HepG2 (cell line): ENCODE results near the gene TMEM107. TPM values are rescaled to one million over a fixed set of nuclear protein-coding genes. Genes with fewer than 3 reads are reported as not detected.

Experiments
- AGO2 ChIP-seq: fragments of 200-400 bp; formaldehyde crosslinking; optimal IDR thresholded peaks from 2 replicates; pipeline ENCODE3; 2017; ENCODE audit warnings: mild to moderate bottlenecking, low read depth, low read length, moderate library complexity
- ARID2 ChIP-seq: sonication (generic); formaldehyde crosslinking; IDR thresholded peaks from 2 replicates; pipeline ENCODE4 v1.8.1; 2022; ENCODE audit warnings: mild to moderate bottlenecking, missing genetic modification reagents, borderline replicate concordance
- CBX1 ChIP-seq: IDR thresholded peaks from one replicate; pipeline ENCODE4 v1.6.1; 2016; ENCODE audit warnings: antibody characterized with exemption, low read depth
- ESRRA ChIP-seq: sonication (generic); formaldehyde crosslinking; IDR thresholded peaks from 2 replicates; pipeline ENCODE4 v1.5.1; 2020; ENCODE audit warnings: mild to moderate bottlenecking, low read depth, missing genetic modification reagents
- GATAD1 ChIP-seq: IDR thresholded peaks from 2 replicates; pipeline ENCODE4 v1.6.1; 2016; ENCODE audit warnings: missing genetic modification reagents, missing compliant biosample characterization
- ISL2 ChIP-seq: sonication (generic); formaldehyde crosslinking; IDR thresholded peaks from 2 replicates; pipeline ENCODE4 v1.5.0; 2020; ENCODE audit warnings: missing genetic modification reagents
- KAT7 ChIP-seq: IDR thresholded peaks from 2 replicates; pipeline ENCODE4 v1.6.1; 2018; ENCODE audit warnings: borderline replicate concordance, missing compliant biosample characterization
- PRMT3 ChIP-seq: sonication (generic); formaldehyde crosslinking; IDR thresholded peaks from 2 replicates; pipeline ENCODE4 v1.8.1; 2022; ENCODE audit warnings: low read depth, mild to moderate bottlenecking, moderate library complexity, missing genetic modification reagents, borderline replicate concordance
- RORA ChIP-seq: sonication (generic); formaldehyde crosslinking; IDR thresholded peaks from 2 replicates; pipeline ENCODE4 v1.5.0; 2020; ENCODE audit warnings: mild to moderate bottlenecking, missing genetic modification reagents, moderate library complexity
- SP2 ChIP-seq: sonication (generic); formaldehyde crosslinking; IDR thresholded peaks from 2 replicates; pipeline ENCODE4 v1.5.1; 2020; ENCODE audit warnings: mild to moderate bottlenecking, missing genetic modification reagents
- TOPORS ChIP-seq: sonication (generic); formaldehyde crosslinking; IDR thresholded peaks from 2 replicates; pipeline ENCODE4 v1.8.0; 2023; ENCODE audit warnings: mild to moderate bottlenecking, missing genetic modification reagents
- YY1 ChIP-seq: IDR thresholded peaks from 2 replicates; pipeline ENCODE4 v1.6.1; 2011; ENCODE audit warnings: low read length, low read depth, moderate library complexity, mild to moderate bottlenecking; ENCODE audit not compliant: insufficient read depth, insufficient replicate concordance
- ZNF10 ChIP-seq: sonication (generic); formaldehyde crosslinking; IDR thresholded peaks from 2 replicates; pipeline ENCODE4 v1.4.0; 2020; ENCODE audit warnings: mild to moderate bottlenecking, low read depth, missing genetic modification reagents, borderline replicate concordance
- ZNF12 ChIP-seq: sonication (generic); formaldehyde crosslinking; IDR thresholded peaks from 2 replicates; pipeline ENCODE4 v1.5.0; 2020; ENCODE audit warnings: missing genetic modification reagents
- ZNF33A ChIP-seq: sonication (generic); formaldehyde crosslinking; IDR thresholded peaks from 2 replicates; pipeline ENCODE4 v1.5.1; 2020; ENCODE audit warnings: missing genetic modification reagents, mild to moderate bottlenecking, moderate library complexity, borderline replicate concordance
- ZNF354B ChIP-seq: sonication (generic); formaldehyde crosslinking; IDR thresholded peaks from 2 replicates; pipeline ENCODE4 v1.8.0; 2022; ENCODE audit warnings: mild to moderate bottlenecking, missing genetic modification reagents
- polyA plus RNA-seq, 8 experiments: library from polyadenylated mRNA; depleted of rRNA in 3 of 8; stranded (reverse) in 7 of 8; unstranded in 1 of 8; fragments of >200 nt; fragmentation: Illumina TruSeq in 4 of 8; extraction: Trizol in 4 of 8; gene quantifications; 2 replicates each; pipeline versions ENCODE4 v1.2.1 to v1.2.3, GENCODE V29; 2011 to 2016; ENCODE audit warnings: low read depth in 4 of 8, missing spikeins in 1 of 8, mixed read lengths in 1 of 8; ENCODE audit not compliant: insufficient read depth in 1 of 8
- total RNA-seq, 5 experiments: library from RNA; depleted of rRNA; stranded (reverse); fragments of >200 nt; fragmentation: Illumina TruSeq; extraction: Trizol; gene quantifications; 2 replicates each; pipeline ENCODE4 v1.2.3, GENCODE V29; 2016; ENCODE audit warnings: low read depth in 1 of 5
- TF ChIP-seq, protein P1 (sequence below): sonication (generic); formaldehyde crosslinking; conservative IDR thresholded peaks from 2 replicates; pipeline ENCODE4 v1.4.0; 2020; ENCODE audit warnings: missing genetic modification reagents
- TF ChIP-seq, protein P2 (sequence below): sonication (generic); formaldehyde crosslinking; IDR thresholded peaks from 2 replicates; pipeline ENCODE4 v1.5.0; 2020; ENCODE audit warnings: missing genetic modification reagents, mild to moderate bottlenecking, borderline replicate concordance
- TF ChIP-seq, protein P3 (sequence below): sonication (generic); formaldehyde crosslinking; conservative IDR thresholded peaks from 2 replicates; pipeline ENCODE4 v1.8.0; 2022; ENCODE audit warnings: mild to moderate bottlenecking, moderate library complexity, missing genetic modification reagents
- TF ChIP-seq, protein P4 (sequence below): sonication (generic); IDR thresholded peaks from 2 replicates; pipeline ENCODE4 v1.6.1; 2016; ENCODE audit warnings: low read depth, borderline replicate concordance
- TF ChIP-seq, protein P5 (sequence below): sonication (generic); formaldehyde crosslinking; IDR thresholded peaks from 2 replicates; pipeline ENCODE4 v1.4.0; 2020; ENCODE audit warnings: mild to moderate bottlenecking, missing genetic modification reagents

The TMEM107 gene
- total and polyA plus RNA-seq, 2 of the 13 experiments (the other 11 are each of a cell fraction or from before 2014, with no cell fraction given), result 7.2 to 15.3 TPM

DNA sequence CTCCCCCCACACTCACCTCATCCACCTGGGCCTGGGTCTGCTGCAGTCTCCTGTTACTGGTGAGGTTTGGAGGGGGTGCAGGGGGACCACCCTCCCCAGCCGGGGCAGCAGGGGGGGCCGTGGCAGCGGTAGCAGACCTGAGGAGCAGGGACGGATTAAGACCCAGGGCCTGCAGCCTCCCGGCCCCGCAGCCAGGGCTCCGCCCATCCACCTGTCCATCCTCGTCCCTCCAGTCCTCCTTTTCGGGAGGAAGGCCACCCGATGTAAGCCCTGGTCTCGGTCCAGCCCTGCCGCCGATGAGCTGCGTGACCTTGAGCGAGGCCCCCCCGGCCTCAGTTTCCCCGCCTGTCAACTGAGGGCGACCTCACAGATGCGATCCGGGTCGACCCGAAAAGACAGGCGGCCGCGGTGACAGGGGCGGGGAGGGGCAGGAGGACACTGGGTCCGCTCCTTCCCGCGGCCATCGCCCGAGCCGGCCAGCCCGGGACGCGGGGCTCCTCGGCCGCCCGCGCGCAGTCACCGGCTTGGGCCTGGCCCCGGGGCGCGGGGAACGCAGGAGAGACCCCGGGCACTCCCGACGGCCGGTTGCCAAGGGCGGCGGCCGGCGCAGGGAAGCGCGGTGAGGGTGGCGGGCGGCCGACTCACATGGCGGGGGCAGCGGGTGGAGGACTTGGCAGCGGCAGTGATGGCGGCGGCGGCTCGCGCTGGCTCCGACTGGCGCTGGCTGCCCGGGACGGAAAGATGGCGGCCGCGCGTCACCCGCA lies 13.8 kb downstream of the TMEM107 start, which contains the start of gene VAMP2 (continued):
- no peak for TF ChIP-seq PRMT3 (CRISPR knock-in tag)
- peak; percentile 96 for TF ChIP-seq YY1
- no peak for TF ChIP-seq ZNF10 (CRISPR knock-in tag)
- TF ChIP-seq TOPORS (CRISPR knock-in tag), result no peak
- no peak for TF ChIP-seq GATAD1 (CRISPR knock-in tag)
- no peak for TF ChIP-seq ARID2 (CRISPR knock-in tag)
- no peak for TF ChIP-seq RORA
- TF ChIP-seq, protein P1, sequence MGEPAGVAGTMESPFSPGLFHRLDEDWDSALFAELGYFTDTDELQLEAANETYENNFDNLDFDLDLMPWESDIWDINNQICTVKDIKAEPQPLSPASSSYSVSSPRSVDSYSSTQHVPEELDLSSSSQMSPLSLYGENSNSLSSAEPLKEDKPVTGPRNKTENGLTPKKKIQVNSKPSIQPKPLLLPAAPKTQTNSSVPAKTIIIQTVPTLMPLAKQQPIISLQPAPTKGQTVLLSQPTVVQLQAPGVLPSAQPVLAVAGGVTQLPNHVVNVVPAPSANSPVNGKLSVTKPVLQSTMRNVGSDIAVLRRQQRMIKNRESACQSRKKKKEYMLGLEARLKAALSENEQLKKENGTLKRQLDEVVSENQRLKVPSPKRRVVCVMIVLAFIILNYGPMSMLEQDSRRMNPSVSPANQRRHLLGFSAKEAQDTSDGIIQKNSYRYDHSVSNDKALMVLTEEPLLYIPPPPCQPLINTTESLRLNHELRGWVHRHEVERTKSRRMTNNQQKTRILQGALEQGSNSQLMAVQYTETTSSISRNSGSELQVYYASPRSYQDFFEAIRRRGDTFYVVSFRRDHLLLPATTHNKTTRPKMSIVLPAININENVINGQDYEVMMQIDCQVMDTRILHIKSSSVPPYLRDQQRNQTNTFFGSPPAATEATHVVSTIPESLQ (CRISPR knock-in tag), result no peak
- TF ChIP-seq, protein P2, sequence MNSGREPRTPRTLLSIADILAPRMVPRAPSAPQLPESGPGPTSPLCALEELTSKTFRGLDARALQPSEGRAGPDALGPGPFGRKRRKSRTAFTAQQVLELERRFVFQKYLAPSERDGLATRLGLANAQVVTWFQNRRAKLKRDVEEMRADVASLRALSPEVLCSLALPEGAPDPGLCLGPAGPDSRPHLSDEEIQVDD (CRISPR knock-in tag), result no peak
- peak; percentile 57; the same call in 1 of the 2 replicates for TF ChIP-seq KAT7
- TF ChIP-seq CBX1, result no peak
- TF ChIP-seq ZNF33A (CRISPR knock-in tag), result no peak
- TF ChIP-seq, protein P3, sequence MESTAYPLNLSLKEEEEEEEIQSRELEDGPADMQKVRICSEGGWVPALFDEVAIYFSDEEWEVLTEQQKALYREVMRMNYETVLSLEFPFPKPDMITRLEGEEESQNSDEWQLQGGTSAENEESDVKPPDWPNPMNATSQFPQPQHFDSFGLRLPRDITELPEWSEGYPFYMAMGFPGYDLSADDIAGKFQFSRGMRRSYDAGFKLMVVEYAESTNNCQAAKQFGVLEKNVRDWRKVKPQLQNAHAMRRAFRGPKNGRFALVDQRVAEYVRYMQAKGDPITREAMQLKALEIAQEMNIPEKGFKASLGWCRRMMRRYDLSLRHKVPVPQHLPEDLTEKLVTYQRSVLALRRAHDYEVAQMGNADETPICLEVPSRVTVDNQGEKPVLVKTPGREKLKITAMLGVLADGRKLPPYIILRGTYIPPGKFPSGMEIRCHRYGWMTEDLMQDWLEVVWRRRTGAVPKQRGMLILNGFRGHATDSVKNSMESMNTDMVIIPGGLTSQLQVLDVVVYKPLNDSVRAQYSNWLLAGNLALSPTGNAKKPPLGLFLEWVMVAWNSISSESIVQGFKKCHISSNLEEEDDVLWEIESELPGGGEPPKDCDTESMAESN (CRISPR knock-in tag), result no peak
- TF ChIP-seq AGO2, result peak; percentile 51
- TF ChIP-seq, protein P4, sequence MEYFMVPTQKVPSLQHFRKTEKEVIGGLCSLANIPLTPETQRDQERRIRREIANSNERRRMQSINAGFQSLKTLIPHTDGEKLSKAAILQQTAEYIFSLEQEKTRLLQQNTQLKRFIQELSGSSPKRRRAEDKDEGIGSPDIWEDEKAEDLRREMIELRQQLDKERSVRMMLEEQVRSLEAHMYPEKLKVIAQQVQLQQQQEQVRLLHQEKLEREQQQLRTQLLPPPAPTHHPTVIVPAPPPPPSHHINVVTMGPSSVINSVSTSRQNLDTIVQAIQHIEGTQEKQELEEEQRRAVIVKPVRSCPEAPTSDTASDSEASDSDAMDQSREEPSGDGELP, result no peak; the same call in 1 of the 2 replicates
- TF ChIP-seq SP2 (CRISPR knock-in tag), result 0 out of 2 replicates have a peak, but pooled peaks have one; percentile 48
- no peak for TF ChIP-seq ZNF12 (CRISPR knock-in tag)
- TF ChIP-seq ISL2 (CRISPR knock-in tag), result no peak
- TF ChIP-seq ESRRA (CRISPR knock-in tag), result no peak
- 0 out of 2 replicates have a peak, but pooled peaks have one; percentile 46 for TF ChIP-seq ZNF354B (CRISPR knock-in tag)
- TF ChIP-seq, protein P5, sequence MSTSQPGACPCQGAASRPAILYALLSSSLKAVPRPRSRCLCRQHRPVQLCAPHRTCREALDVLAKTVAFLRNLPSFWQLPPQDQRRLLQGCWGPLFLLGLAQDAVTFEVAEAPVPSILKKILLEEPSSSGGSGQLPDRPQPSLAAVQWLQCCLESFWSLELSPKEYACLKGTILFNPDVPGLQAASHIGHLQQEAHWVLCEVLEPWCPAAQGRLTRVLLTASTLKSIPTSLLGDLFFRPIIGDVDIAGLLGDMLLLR, result no peak
